Right cardiac atrium (tissue), 5 donors: Measurements from ENCODE around the gene UNC79. TPM values are rescaled to one million over a fixed set of nuclear protein-coding genes. Genes with fewer than 3 reads are reported as not detected.

Source experiments
- ATAC-seq, 2 donors: fragments of 200-7000 bp; cut with Tn5 transposase; one replicate each; pipeline versions ENCODE4 v1.8.0 to v1.9.1; 2020; ENCODE audit warnings: moderate library complexity in 2 of 2, mild to moderate bottlenecking in 1 of 2
- DNase-seq, 3 donors: peaks; one replicate each; pipeline ENCODE4 v3.0.0-alpha.2; 2020
- H3K27ac ChIP-seq: one replicate; pipeline ENCODE4 v1.5.1; 2013; ENCODE audit warnings: mild to moderate bottlenecking, low read length, control low read depth, moderate library complexity
- H3K27me3 ChIP-seq: one replicate; pipeline ENCODE4 v1.6.1; 2013; ENCODE audit not compliant: control insufficient read depth, insufficient read depth
- H3K4me1 ChIP-seq: one replicate; pipeline ENCODE4 v1.6.1; 2013; ENCODE audit warnings: low read length; ENCODE audit not compliant: control insufficient read depth, insufficient read depth
- H3K4me3 ChIP-seq: one replicate; pipeline ENCODE4 v1.5.1; 2013; ENCODE audit warnings: low read length, control low read depth
- H3K9me3 ChIP-seq: one replicate; pipeline ENCODE4 v1.6.1; 2013; ENCODE audit warnings: low read length; ENCODE audit not compliant: control insufficient read depth
- WGBS: extraction: QIAGEN DNeasy Blood & Tissue Kit; methylation state at CpG from one replicate; pipeline ENCODE4 v1.1.7; 2013; 5-methylcytosine and 5-hydroxymethylcytosine counted together
- intact Hi-C, 4 donors: fragments of 100-400 bp; cut with DNase I; formaldehyde crosslinking; loops; one replicate each; pipeline versions ENCODE4 v1.11.0 to v1.14.0; 2022 to 2023
- polyA plus RNA-seq: library from polyadenylated mRNA; stranded (reverse); fragments of 200-250 nt; gene quantifications from one replicate; pipeline ENCODE4 v1.2.3, GENCODE V29; 2013
- total RNA-seq, 4 donors: library from RNA; stranded (reverse); fragmentation: NEBNext Ultra II Directional; extraction: Animal tissue kit (Norgen Biotek cat#: 25700); gene quantifications; one replicate each; pipeline ENCODE4 v1.2.1, GENCODE V29; 2021
- donor health status: healthy with polysubstance abuse.
- donor health status: DM: no; HTN: yes; CAD: no.
- donor health status: DM: no; HTN: no; CAD: no.
- donor health status: DM: no; HTN: yes; CAD: no; lungs with severe emphysema.
- donor health status: DM: yes; HTN: yes; CAD: no.

UNC79 gene
- total and polyA plus RNA-seq, 5 donors, result 0.16 to 0.40 (median 0.22) TPM

DNA sequence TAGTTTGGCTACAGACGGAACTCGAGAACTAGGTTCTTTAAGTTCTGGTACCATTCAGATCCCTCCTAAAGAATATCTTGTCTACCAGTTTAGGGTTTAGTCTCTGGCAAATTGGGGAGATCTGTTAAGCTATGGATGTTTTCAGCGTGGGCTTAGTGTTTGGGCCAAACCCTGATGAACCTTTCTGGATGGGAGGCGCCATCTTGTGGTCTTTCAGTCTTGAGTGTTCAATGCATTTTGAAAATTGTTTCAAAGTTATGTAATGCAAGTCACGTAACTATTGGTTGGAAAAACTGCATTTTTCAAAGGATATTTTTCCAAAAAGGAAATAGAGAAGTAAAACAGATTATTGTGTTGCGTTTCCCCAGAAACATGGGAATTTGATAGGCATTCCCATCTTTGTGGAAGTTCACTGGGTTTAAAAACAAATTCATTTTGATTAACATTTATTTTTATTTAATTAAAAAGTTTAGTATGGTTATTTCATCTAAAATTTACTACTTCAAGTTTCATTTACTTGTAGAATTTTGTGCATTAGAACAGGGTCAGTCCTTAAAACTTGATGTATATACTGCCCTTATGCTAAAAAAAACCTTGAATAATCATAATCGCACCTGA is 188.5 kb downstream of the UNC79 start:
- no peaks in the 10 kb centered on the region for H3K4me1 ChIP-seq
- H3K27me3 ChIP-seq, result no peaks in the 10 kb centered on the region
- DNase-seq (peak in 2 of 3 donors; percentile 16 to 53), ATAC-seq (no peak)
- no peak overlapping the region for H3K4me3 ChIP-seq
- intact Hi-C loops, result loop anchor here in 1 of 4 donors (10.0 kb wide), 1 partner anchor 394 kb away; no protein-coding TSS in a partner anchor
- H3K9me3 ChIP-seq, result no peaks in the 10 kb centered on the region
- no peak overlapping the region for H3K27ac ChIP-seq
- WGBS, result 41% methylated on average over 7 of the region's 7 CpGs

DNA sequence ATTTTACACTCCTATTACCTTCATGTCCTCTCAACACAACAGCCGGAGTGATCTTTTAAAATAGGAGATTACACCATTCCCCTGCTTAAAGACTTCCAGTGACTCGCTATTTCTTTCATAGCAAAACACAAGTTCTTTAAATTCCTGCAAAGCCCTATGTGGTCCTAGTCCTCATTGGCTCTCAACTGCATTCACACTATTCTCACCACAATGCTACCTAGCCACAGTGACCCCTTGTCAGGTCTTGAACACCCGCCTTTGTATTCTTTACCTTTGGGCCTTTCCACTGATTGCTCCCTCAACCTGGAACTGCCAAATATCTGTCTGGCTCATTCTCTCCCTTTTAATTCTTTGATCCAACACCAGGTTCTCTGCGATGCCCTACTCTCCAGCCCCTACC is 197.3 kb downstream of the UNC79 start:
- Histone ChIP-seq H3K4me3 (no peak overlapping the region), H3K27ac (no peak overlapping the region), H3K9me3 (no peaks in the 10 kb centered on the region), H3K4me1 (no peaks in the 10 kb centered on the region), H3K27me3 (no peaks in the 10 kb centered on the region)
- ATAC-seq, result no peak
- intact Hi-C loops, result no loop called here
- WGBS, result 80% methylated on average over 4 of the region's 4 CpGs
- no peak for DNase-seq

DNA sequence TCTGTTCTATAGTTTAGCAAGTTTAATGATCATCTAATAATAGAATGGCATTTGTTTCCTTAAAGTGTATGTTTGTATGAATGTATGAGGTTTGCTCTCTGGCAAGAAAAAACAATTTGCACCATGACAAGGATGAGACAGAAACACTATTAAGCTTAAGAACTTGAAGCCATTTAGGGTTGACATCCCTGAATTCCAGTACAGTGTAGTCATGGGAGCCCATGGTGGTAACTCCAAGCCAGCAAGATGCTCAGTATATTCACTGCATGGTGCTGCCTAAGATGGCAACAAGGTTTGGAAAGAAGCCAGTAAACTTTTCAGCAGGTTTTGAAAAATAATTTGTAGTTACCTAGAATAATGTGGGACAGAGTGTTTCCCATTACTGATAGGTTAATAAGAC is 198.9 kb downstream of the UNC79 start:
- Histone ChIP-seq H3K4me1 (no peaks in the 10 kb centered on the region), H3K27ac (no peak overlapping the region), H3K9me3 (no peaks in the 10 kb centered on the region), H3K4me3 (no peak overlapping the region), H3K27me3 (no peaks in the 10 kb centered on the region)
- intact Hi-C loops, result no loop called here
- ATAC-seq, result no peak
- DNase-seq, result no peak

DNA sequence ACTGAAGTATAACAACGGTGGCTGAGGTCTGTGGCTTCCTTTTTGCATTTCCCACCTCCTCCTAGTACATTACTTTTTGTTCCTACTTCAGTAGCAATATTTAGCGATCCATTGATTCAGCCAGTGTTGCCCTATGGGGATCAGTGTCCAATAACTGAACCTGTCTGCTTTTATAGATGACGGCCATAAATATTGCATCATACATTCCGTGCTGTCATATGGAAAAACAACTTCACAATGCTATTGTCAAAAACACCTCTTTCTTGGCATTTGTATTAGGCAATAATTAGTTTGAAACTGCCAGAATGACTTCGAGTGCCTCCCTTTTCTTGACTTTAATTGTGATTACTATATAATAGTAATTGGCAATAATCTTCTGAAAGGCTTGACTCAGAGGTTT is 208.1 kb downstream of the UNC79 start:
- Histone ChIP-seq H3K4me1 (no peaks in the 10 kb centered on the region), H3K27me3 (no peaks in the 10 kb centered on the region), H3K27ac (no peak overlapping the region), H3K9me3 (no peaks in the 10 kb centered on the region), H3K4me3 (no peak overlapping the region)
- DNase-seq (no peak), ATAC-seq (no peak)
- intact Hi-C loops, result no loop called here
- WGBS, result 77% methylated on average over 5 of the region's 5 CpGs

DNA sequence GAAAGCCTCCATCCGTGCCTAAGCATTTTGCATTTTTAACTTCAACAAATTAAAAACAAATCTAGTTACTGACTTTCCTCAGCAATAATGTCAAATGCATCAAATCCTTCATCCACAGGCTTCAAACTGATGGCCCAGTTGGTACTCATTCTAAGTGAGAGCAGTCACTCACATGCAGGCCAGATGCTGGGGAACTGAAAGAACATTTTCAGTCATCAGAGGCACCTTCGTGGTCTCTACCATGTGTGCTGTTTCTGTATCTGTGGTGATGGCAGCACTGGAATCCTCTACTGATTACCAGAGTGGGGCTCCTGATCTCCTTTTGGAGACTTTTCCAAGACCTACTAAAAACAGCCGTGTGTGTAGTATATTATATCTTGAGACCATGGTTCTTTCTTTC is 212.4 kb downstream of the UNC79 start:
- no peaks in the 10 kb centered on the region for H3K9me3 ChIP-seq
- no peak overlapping the region for H3K27ac ChIP-seq
- no peak for DNase-seq
- 58% methylated on average over 3 of the region's 3 CpGs for WGBS
- H3K27me3 ChIP-seq, result no peaks in the 10 kb centered on the region
- H3K4me3 ChIP-seq, result no peak overlapping the region
- no peak for ATAC-seq
- intact Hi-C loops, result no loop called here
- H3K4me1 ChIP-seq, result no peaks in the 10 kb centered on the region

DNA sequence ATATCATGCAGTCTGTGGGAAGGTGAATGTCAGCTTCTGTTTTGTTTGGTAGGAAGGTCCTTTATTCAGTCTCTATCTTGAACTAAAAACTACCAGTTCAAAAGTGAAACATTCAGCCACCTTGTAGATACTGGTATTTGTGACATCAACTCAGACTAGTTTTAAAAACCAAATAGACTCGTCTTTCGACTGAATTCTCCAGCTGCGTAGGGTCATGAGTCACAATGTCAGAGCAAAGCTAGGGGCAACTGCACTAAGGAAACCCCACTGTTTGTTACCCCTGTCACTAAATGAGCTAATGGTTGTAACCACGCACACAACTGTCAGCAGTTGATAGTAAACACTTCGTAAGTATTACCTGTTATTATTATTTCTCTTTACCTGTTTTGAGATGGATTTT is 212.9 kb downstream of the UNC79 start:
- Histone ChIP-seq H3K27ac (no peak overlapping the region), H3K4me3 (no peak overlapping the region), H3K4me1 (no peaks in the 10 kb centered on the region), H3K9me3 (no peaks in the 10 kb centered on the region), H3K27me3 (no peaks in the 10 kb centered on the region)
- ATAC-seq (no peak), DNase-seq (no peak)
- intact Hi-C loops, result no loop called here
- 88% methylated on average over 5 of the region's 5 CpGs for WGBS

DNA sequence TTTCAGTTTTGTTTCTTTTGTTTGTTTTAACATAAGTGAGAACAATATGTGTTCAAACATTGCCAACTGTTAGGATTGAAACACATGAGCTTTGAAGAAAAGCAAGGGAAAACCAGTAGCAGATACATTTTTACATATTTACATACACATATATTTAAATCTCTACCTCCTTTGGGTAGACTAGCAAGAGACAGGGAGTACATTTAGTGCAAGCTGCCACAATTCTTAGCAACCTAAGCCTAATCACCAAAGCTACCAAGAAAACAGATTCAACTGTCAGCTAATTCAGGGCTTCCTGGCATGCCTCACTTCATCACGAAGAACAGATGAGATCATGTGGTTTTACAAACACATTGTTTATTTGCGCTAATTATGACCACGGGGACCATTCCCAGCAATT is 214.5 kb downstream of the UNC79 start:
- ATAC-seq (no peak), DNase-seq (no peak)
- no peaks in the 10 kb centered on the region for H3K4me1 ChIP-seq
- 53% methylated on average over 3 of the region's 3 CpGs for WGBS
- H3K9me3 ChIP-seq, result no peaks in the 10 kb centered on the region
- intact Hi-C loops, result loop anchor here in 1 of 4 donors (5.0 kb wide), 1 partner anchor 257 kb away; no protein-coding TSS in a partner anchor
- H3K4me3 ChIP-seq, result no peak overlapping the region
- H3K27me3 ChIP-seq, result no peaks in the 10 kb centered on the region
- H3K27ac ChIP-seq, result no peak overlapping the region

DNA sequence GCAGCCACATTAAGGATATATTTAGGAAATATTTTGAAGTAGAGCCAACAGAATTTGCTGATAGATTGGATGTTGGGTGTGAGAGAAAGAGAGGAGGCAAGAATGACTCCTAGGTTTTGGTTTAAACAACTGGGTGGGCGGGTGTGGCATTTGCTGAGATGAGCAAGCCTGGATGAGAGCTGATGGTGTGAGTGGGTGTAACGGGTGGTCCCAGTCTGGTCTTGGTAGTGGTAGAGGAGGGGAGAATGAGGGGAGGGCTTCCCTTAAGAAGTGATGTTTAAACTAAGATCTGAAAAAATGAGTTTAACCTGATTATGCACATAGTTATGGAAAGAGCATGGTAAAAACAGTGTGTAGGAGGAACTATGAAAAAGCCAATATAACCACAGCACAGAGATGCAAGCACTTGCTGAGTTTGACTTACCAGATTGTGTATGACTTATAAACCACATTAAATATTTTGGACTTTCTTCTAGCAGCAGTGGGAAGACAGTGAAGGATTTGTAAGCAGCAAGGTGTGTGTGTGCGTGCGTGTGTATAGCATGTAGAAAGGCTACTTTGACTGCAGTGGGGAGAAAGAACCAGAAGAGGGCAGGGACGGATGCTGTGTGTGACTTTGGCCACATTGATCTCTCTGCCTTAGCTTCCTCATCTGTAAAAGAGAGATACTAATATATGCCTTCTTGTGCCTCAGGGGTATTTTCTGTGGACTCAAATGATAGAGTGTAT is 217.9 kb downstream of the UNC79 start:
- intact Hi-C loops, result loop anchor here in 1 of 4 donors (5.0 kb wide), 1 partner anchor 254 kb away; no protein-coding TSS in a partner anchor
- WGBS, result 56% methylated on average over 5 of the region's 5 CpGs
- ATAC-seq, result no peak
- Histone ChIP-seq H3K4me3 (no peak overlapping the region), H3K27me3 (no peaks in the 10 kb centered on the region), H3K4me1 (no peaks in the 10 kb centered on the region), H3K9me3 (no peaks in the 10 kb centered on the region), H3K27ac (no peak overlapping the region)
- no peak for DNase-seq

DNA sequence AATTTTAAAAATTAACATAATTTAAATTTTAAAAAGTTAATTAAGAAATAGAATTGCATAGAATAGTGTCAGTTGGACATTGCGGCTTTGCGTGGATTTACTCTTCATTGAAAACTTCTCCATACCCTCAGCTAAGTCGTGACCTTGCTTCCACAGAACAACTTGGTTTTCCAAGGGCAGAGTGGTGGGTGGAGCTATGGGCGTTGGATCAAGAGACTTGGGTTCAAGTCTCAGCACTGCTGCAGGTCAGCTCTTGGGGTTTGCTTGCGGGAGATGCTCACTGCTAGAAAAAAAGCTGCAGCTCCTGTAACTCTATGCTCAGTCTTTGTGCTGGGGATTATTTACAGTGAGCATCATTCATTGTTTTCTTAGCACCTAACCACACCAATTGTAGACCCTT is 223.9 kb downstream of the UNC79 start:
- Histone ChIP-seq H3K9me3 (no peaks in the 10 kb centered on the region), H3K27ac (no peak overlapping the region), H3K4me1 (no peaks in the 10 kb centered on the region), H3K27me3 (no peaks in the 10 kb centered on the region), H3K4me3 (no peak overlapping the region)
- WGBS, result 83% methylated on average over 5 of the region's 5 CpGs
- ATAC-seq (no peak), DNase-seq (no peak)
- intact Hi-C loops, result loop anchor here in 2 of 4 donors (2.0 to 10.0 kb wide), 2 partner anchors 134 to 140 kb away; partner anchors contain the start of gene PRIMA1 (in 1 of the 2)

DNA sequence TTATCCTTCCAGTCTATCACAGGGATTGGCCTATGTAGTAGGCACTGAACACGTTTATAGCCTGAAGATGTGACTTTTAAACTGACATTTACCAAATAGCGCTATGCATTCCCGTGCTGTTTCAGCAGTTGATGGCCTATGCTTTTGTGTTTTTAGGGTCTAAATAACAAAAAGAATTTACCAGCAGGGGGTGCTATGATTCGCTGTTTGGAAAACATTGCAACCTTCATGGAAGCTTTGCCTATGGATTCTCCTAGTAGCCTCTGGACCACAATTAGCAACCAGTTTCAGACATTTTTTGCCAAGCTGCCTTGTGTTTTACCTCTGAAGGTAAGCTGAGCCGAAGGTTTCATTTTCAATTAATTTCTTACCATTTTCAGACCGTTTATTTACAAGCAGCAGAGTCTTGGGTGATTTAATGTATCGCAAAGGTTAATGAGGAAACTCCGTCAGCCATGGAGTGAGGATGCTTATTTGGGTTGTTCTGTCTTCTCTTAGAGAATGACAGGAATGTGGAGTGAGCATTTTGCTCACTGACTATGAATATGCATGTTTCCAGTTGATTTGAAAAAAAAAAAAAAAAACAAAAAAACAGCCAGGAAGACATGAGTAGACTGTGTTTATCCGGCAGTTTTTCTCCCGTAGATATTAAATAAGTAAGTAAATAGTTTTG is 224.5 kb downstream of the UNC79 start:
- DNase-seq (no peak), ATAC-seq (no peak)
- Histone ChIP-seq H3K27me3 (no peaks in the 10 kb centered on the region), H3K4me1 (no peaks in the 10 kb centered on the region), H3K9me3 (no peaks in the 10 kb centered on the region), H3K27ac (no peak overlapping the region), H3K4me3 (no peak overlapping the region)
- WGBS, result 40% methylated on average over 10 of the region's 10 CpGs
- intact Hi-C loops, result loop anchor here (2.0 to 10.0 kb wide), 4 partner anchors 132 to 237 kb away; partner anchors contain the start of gene PRIMA1 (in 3 of the 4)

DNA sequence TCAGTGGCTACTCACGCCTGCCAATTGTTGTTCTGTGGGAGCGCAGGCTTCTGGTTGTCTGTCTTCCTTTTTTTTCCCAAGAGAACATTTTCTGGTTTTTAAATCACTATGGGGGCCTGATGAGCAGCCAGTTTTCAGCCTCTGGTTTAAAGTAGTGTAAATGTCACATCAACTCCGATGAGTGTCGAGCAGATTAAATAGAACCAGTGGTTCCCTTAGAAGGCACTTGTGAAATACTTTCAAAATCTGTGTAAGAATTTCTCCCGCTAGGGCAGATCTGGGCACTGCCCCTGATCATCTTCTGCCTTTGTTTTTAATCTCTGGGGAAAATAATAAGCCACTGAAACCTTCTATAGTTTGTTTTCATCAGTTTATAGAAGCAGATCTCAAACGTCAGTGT is 227.1 kb downstream of the UNC79 start:
- intact Hi-C loops, result loop anchor here (5.0 to 10.0 kb wide), 3 partner anchors 129 to 234 kb away; partner anchors contain the start of gene PRIMA1 (in 2 of the 4)
- ATAC-seq (peak; percentile 40 to 48), DNase-seq (no peak)
- 29% methylated on average over 6 of the region's 6 CpGs for WGBS
- no peaks in the 10 kb centered on the region for H3K9me3 ChIP-seq
- no peaks in the 10 kb centered on the region for H3K27me3 ChIP-seq
- no peak overlapping the region for H3K4me3 ChIP-seq
- H3K4me1 ChIP-seq, result no peaks in the 10 kb centered on the region
- H3K27ac ChIP-seq, result no peak overlapping the region
